GM13977 (cell line): ENCODE results near the gene TRAPPC12.

ENCODE experiments used
- DNase-seq: peaks from one replicate; pipeline ENCODE4 v3.0.0; 2012; ENCODE audit warnings: low spot score
- CTCF ChIP-seq: IDR thresholded peaks from 2 replicates; pipeline ENCODE4 v1.5.1; 2012; ENCODE audit warnings: mild to moderate bottlenecking, control low read depth; ENCODE audit not compliant: insufficient read depth; ENCODE audit errors: extremely low read depth, missing control alignments
- in situ Hi-C: fragments of 300-500 bp; cut with MboI; formaldehyde crosslinking; loops from one replicate; pipeline ENCODE4 v1.12.0; 2022; ENCODE audit warnings: low sequenced_read_pairs, low pct_unique_long_range_greater_than_20kb, mixed read lengths, inconsistent platforms; ENCODE audit not compliant: unreplicated experiment

Gene TRAPPC12

GRCh38 chr2:3386448-3386958 is 7.0 kb downstream of the TRAPPC12 start:
- no peak for TF ChIP-seq CTCF
- DNase-seq = no peak
- in situ Hi-C loops = no loop called here

GRCh38 chr2:3387011-3387410 is 7.5 kb downstream of the TRAPPC12 start:
- DNase-seq = no peak
- in situ Hi-C loops = no loop called here
- no peak for TF ChIP-seq CTCF

GRCh38 chr2:3387644-3388411 is 8.3 kb downstream of the TRAPPC12 start:
- no peak for DNase-seq
- no peak for TF ChIP-seq CTCF
- in situ Hi-C loops = no loop called here

GRCh38 chr2:3388412-3388738 is 8.9 kb downstream of the TRAPPC12 start:
- no peak for DNase-seq
- TF ChIP-seq CTCF = no peak
- in situ Hi-C loops = no loop called here

- DNase-seq = no peak
- no peak for TF ChIP-seq CTCF
- in situ Hi-C loops = no loop called here
Measured at GRCh38 chr2:3389193-3389592, 9.7 kb downstream of the TRAPPC12 start.

- in situ Hi-C loops = no loop called here
- no peak for DNase-seq
- TF ChIP-seq CTCF = no peak
Measured at GRCh38 chr2:3390041-3390440, 10.5 kb downstream of the TRAPPC12 start.

GRCh38 chr2:3392216-3392615 is 12.7 kb downstream of the TRAPPC12 start:
- in situ Hi-C loops = no loop called here
- TF ChIP-seq CTCF = no peak

More at GRCh38 chr2:3392216-3392615, 12.7 kb downstream of the TRAPPC12 start:
- DNase-seq = no peak
